ENCODE measurements around the gene ENTPD3.

ENTPD3 gene

DNA sequence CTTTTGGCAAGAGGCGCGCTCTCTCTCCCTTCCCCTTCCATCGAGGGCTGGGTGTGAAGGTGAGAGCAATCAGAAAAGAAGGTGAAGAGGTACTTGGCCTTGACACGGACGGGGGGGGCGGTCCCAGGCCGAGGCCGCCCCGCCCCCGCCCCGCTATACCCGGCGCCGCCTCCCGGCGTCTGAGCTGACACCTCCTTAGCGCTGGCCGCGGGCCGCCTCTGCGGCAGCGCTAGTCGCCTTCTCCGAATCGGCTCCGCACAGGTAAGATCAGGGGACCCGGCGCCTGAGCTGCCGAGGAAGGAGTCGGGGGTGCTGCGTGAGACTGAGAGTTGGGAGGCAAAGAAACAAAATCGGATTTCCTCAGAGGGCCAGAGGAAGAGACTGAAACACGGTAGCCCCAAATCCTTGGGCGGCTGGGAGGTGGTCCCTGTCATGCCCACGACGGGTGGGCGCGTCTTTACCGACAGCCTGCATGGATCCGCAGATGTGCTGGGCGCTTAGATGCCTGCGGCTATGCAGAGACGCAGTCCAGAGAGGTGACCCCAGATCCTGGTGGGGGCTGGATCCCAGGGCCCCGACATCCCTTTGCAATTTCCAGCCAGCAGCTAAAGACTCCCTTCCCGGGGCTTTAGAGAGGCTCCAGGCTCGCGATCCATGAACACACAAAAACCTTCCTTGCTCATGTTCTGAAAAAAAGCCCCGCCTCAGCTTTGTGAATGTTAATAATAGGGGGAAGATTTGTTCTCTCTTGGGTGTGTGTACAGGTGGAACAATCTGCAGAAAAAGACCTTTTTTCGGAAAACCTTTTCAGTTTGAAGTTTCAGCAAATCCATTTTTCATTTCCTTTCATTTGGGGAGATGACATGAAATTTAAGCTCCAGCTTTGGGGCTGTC lies at the start of gene ENTPD3:
Gene ENTPD3 (plus strand): TSS at position 184 of the 894 bp plus-strand sequence. CDS start 874 bp downstream, outside the sequence.
- ATAC-seq (ENCODE audit: low read depth) = peak; percentile 77
- H3K4me3 ChIP-seq (ENCODE audit: severe bottlenecking) = peak within 1 kb of the TSS; percentile 37

DNA sequence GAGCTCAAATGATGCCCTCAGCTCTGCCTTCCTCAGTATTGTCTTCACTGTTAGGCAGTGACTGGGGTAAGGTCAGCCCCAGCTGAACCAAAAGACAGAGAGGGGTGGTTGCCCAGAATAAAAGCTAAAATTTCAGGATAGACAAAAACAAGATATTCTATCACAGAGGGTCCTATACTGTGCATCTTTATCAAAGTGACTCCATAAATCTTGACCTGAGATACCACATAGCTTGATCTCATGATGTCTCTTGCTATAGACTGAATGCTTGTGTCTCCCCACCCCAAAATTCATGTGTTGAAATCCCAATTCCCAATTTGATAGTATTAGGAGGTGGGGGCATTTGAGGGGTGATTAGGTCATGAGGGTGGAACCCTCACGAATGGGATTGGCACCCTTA lies 47.1 kb upstream of the ENTPD3 start:
- TF ChIP-seq, protein P1, sequence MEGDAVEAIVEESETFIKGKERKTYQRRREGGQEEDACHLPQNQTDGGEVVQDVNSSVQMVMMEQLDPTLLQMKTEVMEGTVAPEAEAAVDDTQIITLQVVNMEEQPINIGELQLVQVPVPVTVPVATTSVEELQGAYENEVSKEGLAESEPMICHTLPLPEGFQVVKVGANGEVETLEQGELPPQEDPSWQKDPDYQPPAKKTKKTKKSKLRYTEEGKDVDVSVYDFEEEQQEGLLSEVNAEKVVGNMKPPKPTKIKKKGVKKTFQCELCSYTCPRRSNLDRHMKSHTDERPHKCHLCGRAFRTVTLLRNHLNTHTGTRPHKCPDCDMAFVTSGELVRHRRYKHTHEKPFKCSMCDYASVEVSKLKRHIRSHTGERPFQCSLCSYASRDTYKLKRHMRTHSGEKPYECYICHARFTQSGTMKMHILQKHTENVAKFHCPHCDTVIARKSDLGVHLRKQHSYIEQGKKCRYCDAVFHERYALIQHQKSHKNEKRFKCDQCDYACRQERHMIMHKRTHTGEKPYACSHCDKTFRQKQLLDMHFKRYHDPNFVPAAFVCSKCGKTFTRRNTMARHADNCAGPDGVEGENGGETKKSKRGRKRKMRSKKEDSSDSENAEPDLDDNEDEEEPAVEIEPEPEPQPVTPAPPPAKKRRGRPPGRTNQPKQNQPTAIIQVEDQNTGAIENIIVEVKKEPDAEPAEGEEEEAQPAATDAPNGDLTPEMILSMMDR (IDR thresholded peaks at IDR 0.05; ENCODE audit: poor library complexity, severe bottlenecking) = no peak
- Histone ChIP-seq H3K9me3 (ENCODE audit: severe bottlenecking) (no peaks in the 10 kb centered on the region), H3K36me3 (ENCODE audit: low read depth) (no peaks in the 10 kb centered on the region), H3K27ac (ENCODE audit: poor library complexity, severe bottlenecking) (no peak overlapping the region), H3K27me3 (ENCODE audit: insufficient read depth, poor library complexity, severe bottlenecking) (no peaks in the 10 kb centered on the region), H3K4me3 (ENCODE audit: severe bottlenecking) (no peak overlapping the region), H3K4me1 (ENCODE audit: insufficient read depth, poor library complexity, severe bottlenecking) (no peaks in the 10 kb centered on the region)
- DNase-seq (ENCODE audit: low spot score) (no peak), ATAC-seq (ENCODE audit: low read depth) (no peak)

More for the DNA sequence above, at the start of gene ENTPD3:
- no peaks in the 10 kb centered on the region for H3K36me3 ChIP-seq (ENCODE audit: low read depth)
- TF ChIP-seq, protein P1 (IDR thresholded peaks at IDR 0.05; ENCODE audit: poor library complexity, severe bottlenecking) = no peak
- H3K27ac ChIP-seq (ENCODE audit: poor library complexity, severe bottlenecking) = peak within 1 kb of the TSS; percentile 6
- H3K4me1 ChIP-seq (ENCODE audit: insufficient read depth, poor library complexity, severe bottlenecking) = peaks cover 13% of the 10 kb centered on the region
- H3K9me3 ChIP-seq (ENCODE audit: severe bottlenecking) = no peaks in the 10 kb centered on the region
- H3K27me3 ChIP-seq (ENCODE audit: insufficient read depth, poor library complexity, severe bottlenecking) = no peaks in the 10 kb centered on the region
- DNase-seq (ENCODE audit: low spot score) = no peak

DNA sequence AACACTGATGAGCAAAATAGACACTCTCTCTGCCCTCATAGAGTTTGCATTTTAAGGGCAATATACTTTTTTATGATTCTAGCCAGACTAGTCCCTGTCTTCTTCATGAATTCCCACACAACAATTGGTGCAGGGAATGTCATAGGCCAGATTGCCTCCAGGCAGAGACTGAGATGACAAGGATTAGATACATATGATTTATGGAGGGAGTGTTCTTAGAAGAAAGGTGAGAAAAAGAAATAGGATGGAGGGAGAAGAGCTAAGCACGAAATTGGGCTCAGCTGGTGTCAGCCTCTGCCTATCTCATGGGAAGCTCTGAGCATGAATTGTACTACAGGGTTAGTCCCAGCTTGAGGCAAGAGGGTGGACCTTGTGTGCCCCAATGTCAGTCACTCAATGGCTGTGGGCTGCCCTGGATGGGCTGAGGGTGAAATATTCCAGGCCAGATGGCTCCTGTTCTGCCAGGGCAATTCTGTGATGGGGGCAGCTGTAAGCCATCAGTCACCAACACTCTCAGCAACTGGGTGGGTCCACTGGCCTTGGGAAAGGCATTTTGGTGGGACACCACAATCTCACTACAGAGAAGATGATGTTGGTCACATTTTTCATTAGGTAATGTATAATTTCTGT lies 46.3 kb upstream of the ENTPD3 start:
- H3K27me3 ChIP-seq (ENCODE audit: insufficient read depth, poor library complexity, severe bottlenecking) = no peaks in the 10 kb centered on the region
- H3K4me3 ChIP-seq (ENCODE audit: severe bottlenecking) = no peak overlapping the region
- H3K4me1 ChIP-seq (ENCODE audit: insufficient read depth, poor library complexity, severe bottlenecking) = no peaks in the 10 kb centered on the region
- ATAC-seq (ENCODE audit: low read depth) (no peak), DNase-seq (ENCODE audit: low spot score) (no peak)
- TF ChIP-seq, protein P1 (IDR thresholded peaks at IDR 0.05; ENCODE audit: poor library complexity, severe bottlenecking) = no peak
- H3K36me3 ChIP-seq (ENCODE audit: low read depth) = no peaks in the 10 kb centered on the region
- no peaks in the 10 kb centered on the region for H3K9me3 ChIP-seq (ENCODE audit: severe bottlenecking)
- H3K27ac ChIP-seq (ENCODE audit: poor library complexity, severe bottlenecking) = no peak overlapping the region

DNA sequence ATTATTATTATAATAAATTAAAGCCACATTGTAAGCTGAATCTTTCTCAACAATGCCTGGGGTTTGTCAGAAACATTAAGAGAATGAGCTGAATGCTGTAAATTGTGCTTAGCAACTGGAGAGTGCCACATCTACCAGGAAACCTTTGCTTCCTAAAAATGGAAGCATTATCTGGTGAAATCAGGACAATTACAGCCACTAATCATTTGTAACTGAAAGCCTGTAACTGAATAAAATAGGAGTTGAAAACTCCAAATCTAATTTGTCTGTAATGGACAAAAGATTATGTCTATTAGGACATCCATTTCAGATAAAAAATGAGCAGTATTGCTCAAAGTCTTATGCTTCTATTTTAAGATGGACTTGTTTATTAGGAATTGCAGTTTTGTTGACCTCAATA lies 45.3 kb upstream of the ENTPD3 start:
- no peak for ATAC-seq (ENCODE audit: low read depth)
- TF ChIP-seq, protein P1 (IDR thresholded peaks at IDR 0.05; ENCODE audit: poor library complexity, severe bottlenecking) = no peak
- H3K4me1 ChIP-seq (ENCODE audit: insufficient read depth, poor library complexity, severe bottlenecking) = no peaks in the 10 kb centered on the region
- H3K4me3 ChIP-seq (ENCODE audit: severe bottlenecking) = no peak overlapping the region
- DNase-seq (ENCODE audit: low spot score) = no peak
- H3K27ac ChIP-seq (ENCODE audit: poor library complexity, severe bottlenecking) = no peak overlapping the region
- H3K27me3 ChIP-seq (ENCODE audit: insufficient read depth, poor library complexity, severe bottlenecking) = no peaks in the 10 kb centered on the region
- H3K36me3 ChIP-seq (ENCODE audit: low read depth) = no peaks in the 10 kb centered on the region
- no peaks in the 10 kb centered on the region for H3K9me3 ChIP-seq (ENCODE audit: severe bottlenecking)

Measured in RWPE2 (cell line).